ENCODE data around the gene CDS1.
"Not testable (repeated sequence)": the region's sequence is repeated elsewhere in the genome, so short reads cannot be mapped to it uniquely, and the experiment has no call there.

Gene CDS1

GRCh38 chr4:84678976-84679744 lies 96.2 kb downstream of the CDS1 start:
- H3K27me3 ChIP-seq (ENCODE audit: low read depth, low read length): no peaks in the 10 kb centered on the region; the same call in 1 of the 2 replicates
- H4K20me1 ChIP-seq (ENCODE audit: insufficient read depth, low read length): no peaks in the 10 kb centered on the region
- H3K36me3 ChIP-seq (replicated peaks; ENCODE audit: low read depth, low read length): no peaks in the 10 kb centered on the region
- no peak overlapping the region for H3K4me3 ChIP-seq (ENCODE audit: low read length)
- no peak overlapping the region for H3K27ac ChIP-seq (ENCODE audit: low read length)
- H3K9ac ChIP-seq (ENCODE audit: low read length): no peak overlapping the region
- H3K4me1 ChIP-seq (ENCODE audit: low read length): peaks cover 16% of the 10 kb centered on the region
- H3K4me2 ChIP-seq (ENCODE audit: low read length): no peak overlapping the region
- H3K9me3 ChIP-seq (ENCODE audit: insufficient read depth, low read length): no peaks in the 10 kb centered on the region
- no peaks in the 10 kb centered on the region for H3K79me2 ChIP-seq (ENCODE audit: low read length)
- TF ChIP-seq CTCF (IDR thresholded peaks at IDR 0.05; ENCODE audit: low read depth, low read length) (no peak), EZH2phosphoT487 (IDR thresholded peaks at IDR 0.05; ENCODE audit: low read depth) (no peak)
- no peak overlapping the region for H2AFZ ChIP-seq (ENCODE audit: low read depth, low read length)

- H3K27ac ChIP-seq (ENCODE audit: low read length): no peak overlapping the region
- no peaks in the 10 kb centered on the region; the same call in 1 of the 2 replicates for H3K27me3 ChIP-seq (ENCODE audit: low read depth, low read length)
- no peaks in the 10 kb centered on the region for H3K9me3 ChIP-seq (ENCODE audit: insufficient read depth, low read length)
- H3K79me2 ChIP-seq (ENCODE audit: low read length): no peaks in the 10 kb centered on the region
- H2AFZ ChIP-seq (ENCODE audit: low read depth, low read length): no peak overlapping the region
- H3K36me3 ChIP-seq (replicated peaks; ENCODE audit: low read depth, low read length): no peaks in the 10 kb centered on the region
- H3K9ac ChIP-seq (ENCODE audit: low read length): no peak overlapping the region
- H4K20me1 ChIP-seq (ENCODE audit: insufficient read depth, low read length): no peaks in the 10 kb centered on the region
- H3K4me2 ChIP-seq (ENCODE audit: low read length): no peak overlapping the region
- TF ChIP-seq CTCF (IDR thresholded peaks at IDR 0.05; ENCODE audit: low read depth, low read length) (no peak), EZH2phosphoT487 (IDR thresholded peaks at IDR 0.05; ENCODE audit: low read depth) (no peak)
- no peak overlapping the region for H3K4me3 ChIP-seq (ENCODE audit: low read length)
- H3K4me1 ChIP-seq (ENCODE audit: low read length): peaks cover 16% of the 10 kb centered on the region
These were observed 98.0 kb downstream of the CDS1 start for GRCh38 chr4:84680956-84681355.

- TF ChIP-seq CTCF (IDR thresholded peaks at IDR 0.05; ENCODE audit: low read depth, low read length) (peak; percentile 39), EZH2phosphoT487 (IDR thresholded peaks at IDR 0.05; ENCODE audit: low read depth) (no peak)
- no peak overlapping the region for H3K4me3 ChIP-seq (ENCODE audit: low read length)
- H3K36me3 ChIP-seq (replicated peaks; ENCODE audit: low read depth, low read length): no peaks in the 10 kb centered on the region
- no peaks in the 10 kb centered on the region for H3K9me3 ChIP-seq (ENCODE audit: insufficient read depth, low read length)
- no peaks in the 10 kb centered on the region for H3K79me2 ChIP-seq (ENCODE audit: low read length)
- no peaks in the 10 kb centered on the region for H4K20me1 ChIP-seq (ENCODE audit: insufficient read depth, low read length)
- H2AFZ ChIP-seq (ENCODE audit: low read depth, low read length): 0 out of 2 replicates have a peak overlapping the region, but pooled peaks have one; percentile 15
- peak overlapping the region; percentile 14 for H3K4me2 ChIP-seq (ENCODE audit: low read length)
- no peak overlapping the region for H3K9ac ChIP-seq (ENCODE audit: low read length)
- no peak overlapping the region for H3K27ac ChIP-seq (ENCODE audit: low read length)
- peaks cover 16% of the 10 kb centered on the region for H3K4me1 ChIP-seq (ENCODE audit: low read length)
- H3K27me3 ChIP-seq (ENCODE audit: low read depth, low read length): no peaks in the 10 kb centered on the region; the same call in 1 of the 2 replicates
These were observed 98.8 kb downstream of the CDS1 start for GRCh38 chr4:84681486-84682274.

GRCh38 chr4:84682661-84683060 lies 99.7 kb downstream of the CDS1 start:
- not testable (repeated sequence) for H3K36me3 ChIP-seq (replicated peaks; ENCODE audit: low read depth, low read length); H3K27ac ChIP-seq (ENCODE audit: low read length); H3K9me3 ChIP-seq (ENCODE audit: insufficient read depth, low read length); H3K79me2 ChIP-seq (ENCODE audit: low read length); H4K20me1 ChIP-seq (ENCODE audit: insufficient read depth, low read length); H3K4me2 ChIP-seq (ENCODE audit: low read length); H3K27me3 ChIP-seq (ENCODE audit: low read depth, low read length); H2AFZ ChIP-seq (ENCODE audit: low read depth, low read length); H3K4me3 ChIP-seq (ENCODE audit: low read length); H3K9ac ChIP-seq (ENCODE audit: low read length)
- H3K4me1 ChIP-seq (ENCODE audit: low read length): peaks cover 12% of the 10 kb centered on the region
